Measurements from ENCODE around the gene PNPLA2.

Gene PNPLA2

DNA sequence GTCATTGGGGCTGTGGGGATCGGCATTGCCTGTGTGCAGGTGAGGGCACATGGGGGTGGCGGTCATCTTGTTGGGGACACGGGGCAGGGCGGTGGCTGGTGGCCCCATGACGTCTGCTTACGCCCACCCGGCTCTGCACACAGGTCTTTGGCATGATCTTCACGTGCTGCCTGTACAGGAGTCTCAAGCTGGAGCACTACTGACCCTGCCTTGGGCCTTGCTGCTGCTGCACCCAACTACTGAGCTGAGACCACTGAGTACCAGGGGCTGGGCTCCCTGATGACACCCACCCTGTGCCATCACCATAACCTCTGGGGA lies 19.2 kb downstream of the PNPLA2 start:
- DNase-seq (ENCODE audit: low spot score) = no peak
- in situ Hi-C loops (cut with MboI; ENCODE audit: low sequenced_read_pairs, unreplicated experiment) = no loop called here
- TF ChIP-seq, protein P1, sequence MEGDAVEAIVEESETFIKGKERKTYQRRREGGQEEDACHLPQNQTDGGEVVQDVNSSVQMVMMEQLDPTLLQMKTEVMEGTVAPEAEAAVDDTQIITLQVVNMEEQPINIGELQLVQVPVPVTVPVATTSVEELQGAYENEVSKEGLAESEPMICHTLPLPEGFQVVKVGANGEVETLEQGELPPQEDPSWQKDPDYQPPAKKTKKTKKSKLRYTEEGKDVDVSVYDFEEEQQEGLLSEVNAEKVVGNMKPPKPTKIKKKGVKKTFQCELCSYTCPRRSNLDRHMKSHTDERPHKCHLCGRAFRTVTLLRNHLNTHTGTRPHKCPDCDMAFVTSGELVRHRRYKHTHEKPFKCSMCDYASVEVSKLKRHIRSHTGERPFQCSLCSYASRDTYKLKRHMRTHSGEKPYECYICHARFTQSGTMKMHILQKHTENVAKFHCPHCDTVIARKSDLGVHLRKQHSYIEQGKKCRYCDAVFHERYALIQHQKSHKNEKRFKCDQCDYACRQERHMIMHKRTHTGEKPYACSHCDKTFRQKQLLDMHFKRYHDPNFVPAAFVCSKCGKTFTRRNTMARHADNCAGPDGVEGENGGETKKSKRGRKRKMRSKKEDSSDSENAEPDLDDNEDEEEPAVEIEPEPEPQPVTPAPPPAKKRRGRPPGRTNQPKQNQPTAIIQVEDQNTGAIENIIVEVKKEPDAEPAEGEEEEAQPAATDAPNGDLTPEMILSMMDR (IDR thresholded peaks at IDR 0.05; ENCODE audit: borderline replicate concordance, control extremely low read depth, extremely low read depth, insufficient read depth, missing control alignments) = no peak

DNA sequence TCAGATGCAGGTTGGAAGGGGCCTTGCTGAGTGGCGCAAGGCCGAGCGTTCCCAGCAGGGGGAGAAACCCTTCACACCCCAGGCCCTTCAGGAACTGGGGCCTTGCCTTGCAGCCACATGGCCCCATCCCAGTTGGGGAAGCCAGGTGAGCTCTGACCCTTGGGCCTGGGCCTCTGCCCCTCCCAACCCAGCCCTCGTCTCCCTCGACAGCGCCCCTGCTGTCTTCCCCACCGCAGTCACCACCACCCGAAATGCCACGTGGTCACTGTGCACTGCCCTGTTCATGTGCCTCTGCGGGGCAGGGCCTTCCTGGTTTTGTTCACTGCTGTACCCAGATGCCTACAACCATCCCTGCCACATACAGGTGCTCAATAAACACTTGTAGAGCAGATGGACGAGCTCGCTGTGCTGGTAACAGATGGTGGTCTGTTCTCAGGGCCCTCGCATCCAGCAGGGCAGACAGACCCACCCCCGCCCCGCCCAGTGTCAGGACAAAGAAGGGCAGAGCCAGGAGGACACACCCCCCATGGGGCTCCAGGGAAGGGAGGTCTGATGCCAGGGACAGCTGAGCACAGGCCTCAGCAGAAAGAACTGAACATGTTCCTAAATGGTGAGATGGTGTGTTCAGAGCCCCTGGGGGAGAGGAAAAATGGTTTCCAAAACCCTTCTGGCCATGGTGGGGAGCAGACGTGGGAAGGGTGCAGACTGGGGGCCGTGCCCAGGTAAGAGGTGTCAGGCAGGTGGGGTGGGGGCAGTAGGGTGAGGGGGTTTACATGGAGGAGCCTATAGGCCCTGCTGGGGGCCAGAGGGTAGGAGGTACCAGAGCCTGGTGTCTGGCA lies 19.9 kb downstream of the PNPLA2 start:
- TF ChIP-seq, protein P1 (IDR thresholded peaks at IDR 0.05; ENCODE audit: borderline replicate concordance, control extremely low read depth, extremely low read depth, insufficient read depth, missing control alignments) = no peak
- in situ Hi-C loops (cut with MboI; ENCODE audit: low sequenced_read_pairs, unreplicated experiment) = no loop called here
- DNase-seq (ENCODE audit: low spot score) = no peak

DNA sequence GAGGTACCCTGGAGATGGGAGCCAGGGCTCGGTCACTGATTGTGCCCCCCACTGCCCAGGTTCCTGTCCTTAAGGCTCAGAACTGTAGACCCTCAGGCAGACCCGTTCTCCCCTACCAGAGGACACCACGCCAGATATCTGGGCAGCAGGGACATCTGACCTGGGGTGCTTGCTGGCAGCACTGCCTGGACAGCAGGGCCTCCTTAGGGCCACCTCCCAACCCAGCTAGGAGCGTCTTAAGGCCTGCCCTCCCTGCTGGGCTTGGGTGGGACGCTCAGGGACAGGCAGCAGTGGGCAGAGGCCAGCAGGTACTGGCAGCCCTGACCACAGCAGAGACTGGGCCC lies 20.5 kb downstream of the PNPLA2 start:
- in situ Hi-C loops (cut with MboI; ENCODE audit: low sequenced_read_pairs, unreplicated experiment) = no loop called here
- no peak for DNase-seq (ENCODE audit: low spot score)
- TF ChIP-seq, protein P1 (IDR thresholded peaks at IDR 0.05; ENCODE audit: borderline replicate concordance, control extremely low read depth, extremely low read depth, insufficient read depth, missing control alignments) = no peak

DNA sequence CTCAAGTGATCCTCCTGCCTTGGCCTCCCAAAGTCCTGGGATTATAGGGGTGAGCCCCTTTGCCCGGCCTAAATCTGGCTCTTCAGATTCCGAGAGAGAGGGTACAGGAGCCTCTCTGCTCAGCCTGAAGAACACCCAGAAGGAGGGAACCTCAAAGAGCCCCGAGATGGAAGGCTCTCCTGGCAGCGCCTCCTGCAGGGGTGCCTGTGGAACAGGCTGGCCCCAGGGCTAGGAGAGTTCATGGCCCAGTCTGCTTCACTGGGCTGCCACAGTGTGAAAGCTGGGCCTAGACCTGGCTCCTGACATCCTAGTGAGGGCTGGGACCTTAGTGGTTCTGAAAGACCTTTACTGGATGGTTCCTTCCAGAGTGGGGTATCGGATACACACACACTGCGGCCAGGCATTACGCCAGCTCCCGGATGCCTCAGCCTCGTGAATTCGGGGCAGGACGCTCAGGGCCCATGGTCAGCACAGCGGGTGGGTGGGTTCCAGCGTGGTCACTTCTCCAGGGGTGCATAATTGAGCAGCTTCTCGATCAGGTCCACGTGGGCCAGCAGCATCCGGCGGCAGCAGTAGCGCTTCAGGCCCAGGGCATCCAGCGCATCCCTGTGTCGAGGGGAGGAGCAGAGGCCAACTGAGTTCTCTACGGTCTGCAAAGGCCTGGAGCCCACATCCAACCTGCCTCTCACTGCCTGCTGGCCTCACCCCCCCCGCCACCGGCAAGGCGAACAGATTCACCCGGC lies 21.3 kb downstream of the PNPLA2 start:
- TF ChIP-seq, protein P1 (IDR thresholded peaks at IDR 0.05; ENCODE audit: borderline replicate concordance, control extremely low read depth, extremely low read depth, insufficient read depth, missing control alignments) = peak; percentile 33
- in situ Hi-C loops (cut with MboI; ENCODE audit: low sequenced_read_pairs, unreplicated experiment) = loop anchor here (10.0 kb wide), 1 partner anchor 215 kb away; no protein-coding TSS in a partner anchor
- no peak for DNase-seq (ENCODE audit: low spot score)

DNA sequence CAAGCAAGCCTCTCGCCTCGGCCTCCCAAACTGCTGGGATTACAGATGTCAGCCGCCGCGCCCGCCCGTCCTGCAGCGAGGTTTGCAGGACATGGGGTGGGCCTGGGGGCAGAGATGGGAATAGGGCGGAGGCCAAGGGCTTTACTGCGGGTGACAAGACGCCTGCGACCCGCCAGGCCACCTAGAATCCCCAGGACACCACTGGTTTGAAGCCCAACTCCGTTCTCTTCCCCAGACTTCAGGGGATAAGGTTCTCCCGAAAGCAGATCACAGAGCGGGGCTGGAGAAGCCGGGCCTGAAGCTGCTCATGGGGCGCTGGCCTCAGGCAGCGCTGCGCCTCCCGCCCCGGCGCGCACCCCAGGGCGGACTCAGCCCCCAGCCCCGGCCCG lies 23.3 kb downstream of the PNPLA2 start:
- TF ChIP-seq, protein P1 (IDR thresholded peaks at IDR 0.05; ENCODE audit: borderline replicate concordance, control extremely low read depth, extremely low read depth, insufficient read depth, missing control alignments) = no peak

DNA sequence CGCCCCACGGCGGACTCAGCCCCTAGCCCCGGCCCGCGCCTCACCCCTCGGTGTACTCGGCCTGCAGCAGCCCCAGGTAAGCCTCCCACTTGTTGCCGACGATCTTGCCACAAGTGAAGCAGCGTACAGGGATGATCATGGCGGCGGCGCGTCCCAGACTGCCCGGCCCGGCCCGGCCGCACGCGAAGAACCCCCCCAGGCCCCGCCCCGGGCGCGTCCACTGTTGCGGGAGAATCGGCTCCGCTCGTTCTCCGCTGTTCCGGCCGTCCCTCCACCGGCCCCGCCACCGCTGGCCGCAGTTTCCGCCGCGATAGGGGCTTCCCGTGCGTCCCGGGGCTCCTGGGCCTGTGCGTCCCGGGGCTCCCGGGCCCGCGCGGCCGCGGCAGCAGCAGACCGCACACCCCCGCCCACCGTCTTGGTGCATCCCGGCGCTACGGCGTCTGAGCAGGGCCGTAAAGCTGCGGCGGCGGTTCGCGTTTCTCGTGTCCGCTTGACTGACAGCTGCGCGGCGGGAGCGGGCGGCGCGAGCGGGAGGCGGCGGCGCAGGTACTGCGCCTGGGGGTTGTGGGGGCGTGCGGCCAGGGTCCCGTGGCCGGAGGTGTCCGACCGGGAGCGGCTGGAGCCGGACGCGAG lies 23.8 kb downstream of the PNPLA2 start, which contains the start of the genes POLR2L and TSPAN4:
Gene POLR2L (minus strand): TSS at position 160 of the 633 bp plus-strand sequence. CDS start 21 bp downstream, at position 139.
Gene TSPAN4 (plus strand): TSS at position 483 of the 633 bp plus-strand sequence. CDS start 7,453 bp downstream, outside the sequence.
- DNase-seq (ENCODE audit: low spot score) = peak; percentile 95
- TF ChIP-seq, protein P1 (IDR thresholded peaks at IDR 0.05; ENCODE audit: borderline replicate concordance, control extremely low read depth, extremely low read depth, insufficient read depth, missing control alignments) = no peak
- in situ Hi-C loops (cut with MboI; ENCODE audit: low sequenced_read_pairs, unreplicated experiment) = loop anchor here (10.0 kb wide), 1 partner anchor 212 kb away; no protein-coding TSS in a partner anchor

More for the DNA sequence above, 23.3 kb downstream of the PNPLA2 start:
- DNase-seq (ENCODE audit: low spot score) = no peak
- in situ Hi-C loops (cut with MboI; ENCODE audit: low sequenced_read_pairs, unreplicated experiment) = loop anchor here (10.0 kb wide), 1 partner anchor 213 kb away; no protein-coding TSS in a partner anchor

Measured in GM13976 (cell line).